IPS DF 6.9 (cell line): ENCODE results near the gene C5orf58.
A peak's percentile ranks its signal among the peaks of the same experiment; 100 is the strongest.

ENCODE experiments used
- DNase-seq: peaks from one replicate; pipeline ENCODE4 v3.0.0-alpha.2; 2013; ENCODE audit warnings: low read depth, low spot score
- H3K27ac ChIP-seq: one replicate; pipeline ENCODE4 v1.5.1; 2013; ENCODE audit warnings: low read length, control low read depth
- H3K27me3 ChIP-seq: 2 replicates; pipeline ENCODE4 v1.6.1; 2013; ENCODE audit warnings: mild to moderate bottlenecking, low read length; ENCODE audit not compliant: control insufficient read depth, insufficient read depth
- H3K36me3 ChIP-seq: 2 replicates; pipeline ENCODE4 v1.6.1; 2013; ENCODE audit warnings: low read length; ENCODE audit not compliant: control insufficient read depth, insufficient read depth
- H3K4me1 ChIP-seq: 2 replicates; pipeline ENCODE4 v1.6.1; 2013; ENCODE audit warnings: low read length; ENCODE audit not compliant: control insufficient read depth, insufficient read depth
- H3K4me3 ChIP-seq: 2 replicates; pipeline ENCODE4 v1.5.1; 2013; ENCODE audit warnings: mild to moderate bottlenecking, low read length
- H3K9me3 ChIP-seq: 2 replicates; pipeline ENCODE4 v1.6.1; 2013; ENCODE audit warnings: low read length, inconsistent platforms; ENCODE audit not compliant: control insufficient read depth, insufficient read depth
- WGBS: extraction: QIAGEN DNeasy Blood & Tissue Kit; methylation state at CpG from one replicate; pipeline ENCODE4 v1.1.7; 2013; ENCODE audit warnings: mixed read lengths, missing lambda C conversion rate; ENCODE audit not compliant: insufficient read length, insufficient coverage; 5-methylcytosine and 5-hydroxymethylcytosine counted together

The C5orf58 gene

DNA sequence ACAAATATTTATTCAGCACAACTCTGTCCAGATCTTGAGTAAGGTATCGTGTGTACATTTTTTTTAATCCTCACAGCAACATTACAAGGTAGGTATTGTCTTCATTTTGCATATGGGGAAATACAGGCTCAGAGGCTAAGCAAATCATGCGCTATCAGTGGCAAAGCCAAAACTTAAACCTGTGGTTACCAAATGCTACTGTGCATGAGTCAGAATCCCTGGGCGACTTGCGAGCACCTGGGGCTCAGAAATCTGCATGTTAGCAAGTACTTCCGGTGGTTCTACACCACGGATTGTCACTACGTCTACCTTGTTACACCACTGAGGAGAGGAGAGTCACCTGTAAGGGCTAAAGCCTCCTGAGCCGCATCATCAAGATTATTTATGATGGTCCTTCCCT lies 21.3 kb downstream of the C5orf58 start:
- Histone ChIP-seq H3K9me3 (no peaks in the 10 kb centered on the region), H3K27ac (no peak overlapping the region), H3K36me3 (no peaks in the 10 kb centered on the region), H3K4me1 (peaks cover 2% of the 10 kb centered on the region; the same call in 1 of the 2 replicates), H3K27me3 (no peaks in the 10 kb centered on the region), H3K4me3 (no peak overlapping the region)
- WGBS = no CpG with 5 or more reads among the region's 8 CpGs
- DNase-seq = no peak

DNA sequence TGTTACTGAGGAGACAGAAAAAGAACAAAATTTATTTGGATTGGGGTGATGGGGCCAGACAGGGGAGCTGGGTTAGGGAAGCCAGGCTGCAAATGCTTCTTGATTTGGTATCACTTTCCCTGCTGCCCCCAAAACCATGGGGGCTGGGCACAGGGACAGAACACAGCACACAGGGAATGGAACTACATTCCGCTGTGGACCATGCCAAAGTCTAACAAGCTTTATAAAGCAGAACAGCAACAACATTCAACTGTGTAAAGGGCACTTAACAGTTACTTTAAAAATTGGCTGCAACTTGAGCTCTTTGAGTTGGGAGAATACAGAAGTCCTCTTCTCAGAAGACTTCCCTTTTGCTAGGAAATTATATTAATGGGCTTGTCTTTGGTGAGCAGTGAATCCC lies 23.8 kb downstream of the C5orf58 start:
- no CpG with 5 or more reads among the region's 1 CpG for WGBS
- Histone ChIP-seq H3K27me3 (no peaks in the 10 kb centered on the region), H3K36me3 (no peaks in the 10 kb centered on the region), H3K4me1 (no peaks in the 10 kb centered on the region; the same call in 1 of the 2 replicates), H3K27ac (no peak overlapping the region), H3K4me3 (no peak overlapping the region), H3K9me3 (no peaks in the 10 kb centered on the region)
- no peak for DNase-seq

DNA sequence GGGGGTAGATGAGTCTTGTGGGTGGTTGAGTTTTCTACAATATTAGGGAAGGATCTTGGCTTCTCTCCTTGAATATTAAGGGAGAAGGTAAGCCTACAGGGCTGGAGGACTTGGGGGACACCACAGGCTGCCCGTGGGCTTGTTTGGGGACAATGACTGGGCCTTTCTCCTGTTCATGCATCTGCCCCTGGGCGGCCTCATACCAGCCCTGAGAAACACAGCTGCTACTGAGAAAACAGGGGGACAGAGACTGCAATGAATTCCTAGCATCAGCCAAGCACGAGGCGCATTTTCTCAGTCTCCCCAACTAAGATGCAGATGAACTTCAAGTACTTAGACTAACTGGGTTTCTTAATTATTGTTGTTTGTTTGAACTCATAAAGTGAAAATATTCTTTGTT lies 24.6 kb downstream of the C5orf58 start:
- no peaks in the 10 kb centered on the region for H3K27me3 ChIP-seq
- WGBS = no CpG with 5 or more reads among the region's 4 CpGs

DNA sequence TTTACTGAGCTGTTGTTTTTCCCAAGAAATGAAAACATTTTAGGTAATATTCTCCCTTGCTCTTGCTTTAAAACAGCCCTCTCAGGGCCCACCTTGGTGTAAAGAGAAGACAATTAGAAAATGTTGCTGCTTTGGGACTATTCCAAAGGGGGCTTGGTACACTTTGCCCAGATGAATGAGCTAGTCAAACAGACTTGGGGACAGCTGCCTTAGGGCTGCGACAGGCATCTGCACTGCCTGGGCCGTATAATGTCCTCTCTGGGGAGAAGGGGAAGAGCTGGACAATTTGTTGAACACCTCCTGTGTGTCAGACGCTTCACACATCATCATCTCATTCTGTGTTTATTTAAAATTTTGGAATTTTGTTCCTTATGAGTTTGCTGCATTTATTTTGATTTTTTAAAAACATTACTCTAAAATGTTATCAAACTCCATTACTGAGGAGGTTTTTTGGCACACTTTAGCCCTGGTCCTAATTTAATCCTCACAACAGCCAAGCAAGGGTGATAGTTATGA lies 28.8 kb downstream of the C5orf58 start:
- Histone ChIP-seq H3K9me3 (no peaks in the 10 kb centered on the region), H3K4me3 (no peak overlapping the region), H3K27ac (no peak overlapping the region), H3K36me3 (no peaks in the 10 kb centered on the region), H3K4me1 (peaks cover 4% of the 10 kb centered on the region; the same call in 1 of the 2 replicates), H3K27me3 (no peaks in the 10 kb centered on the region)
- WGBS = no CpG with 5 or more reads among the region's 3 CpGs
- no peak for DNase-seq

More for the DNA sequence above, 24.6 kb downstream of the C5orf58 start:
- Histone ChIP-seq H3K4me3 (no peak overlapping the region), H3K4me1 (peaks cover under 1% of the 10 kb centered on the region; the same call in 1 of the 2 replicates), H3K36me3 (no peaks in the 10 kb centered on the region), H3K27ac (no peak overlapping the region), H3K9me3 (no peaks in the 10 kb centered on the region)
- DNase-seq = no peak

DNA sequence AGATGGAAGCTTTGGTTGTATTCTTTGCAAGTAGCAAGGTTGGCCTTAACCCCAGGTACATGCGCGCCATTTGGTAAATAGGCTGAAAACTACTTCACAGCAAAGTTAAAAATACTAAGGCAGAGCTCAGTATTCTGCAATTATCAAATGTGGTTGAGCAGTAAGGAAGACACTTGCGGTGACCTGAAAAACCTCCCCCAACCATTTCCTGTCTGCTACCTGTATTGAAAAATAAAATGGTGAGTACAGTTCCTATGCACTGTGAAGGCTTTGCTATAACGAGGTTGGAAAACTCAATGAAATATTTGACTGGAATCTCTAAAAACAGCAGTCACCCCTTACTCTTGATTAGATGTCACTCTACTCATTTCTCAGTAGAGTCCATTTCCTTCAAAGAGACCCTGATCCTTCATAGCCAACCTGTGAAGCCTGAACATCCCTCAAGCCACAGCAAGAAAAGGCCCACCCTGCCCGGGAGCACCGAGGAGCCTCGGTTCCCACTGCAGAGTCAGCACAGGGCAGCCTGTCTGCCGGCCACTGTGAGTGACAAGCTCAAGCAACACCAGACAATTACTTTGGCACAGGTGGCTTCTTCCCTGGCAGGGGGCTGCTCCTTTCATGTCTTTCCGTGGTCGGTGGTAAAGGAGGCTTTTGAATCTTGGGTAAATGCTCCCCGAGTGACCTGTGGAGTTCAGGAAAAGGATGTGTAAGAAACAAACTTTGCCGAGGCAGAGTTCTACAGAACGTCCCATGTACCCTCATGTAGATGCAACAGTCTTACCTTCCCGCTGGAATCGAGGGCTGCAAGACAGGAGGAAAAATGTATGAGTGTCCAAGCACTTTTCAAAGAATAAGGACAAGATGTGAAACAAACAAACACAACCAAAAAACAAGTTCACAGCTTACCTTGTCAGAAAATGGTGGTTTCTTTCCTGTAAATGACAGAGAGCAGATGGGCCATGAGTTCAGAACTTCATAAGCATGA lies 29.6 kb downstream of the C5orf58 start:
- Histone ChIP-seq H3K27me3 (no peaks in the 10 kb centered on the region), H3K4me3 (no peak overlapping the region), H3K27ac (no peak overlapping the region), H3K4me1 (peaks cover 4% of the 10 kb centered on the region; the same call in 1 of the 2 replicates), H3K36me3 (no peaks in the 10 kb centered on the region), H3K9me3 (no peaks in the 10 kb centered on the region)
- no peak for DNase-seq
- WGBS = no CpG with 5 or more reads among the region's 15 CpGs

DNA sequence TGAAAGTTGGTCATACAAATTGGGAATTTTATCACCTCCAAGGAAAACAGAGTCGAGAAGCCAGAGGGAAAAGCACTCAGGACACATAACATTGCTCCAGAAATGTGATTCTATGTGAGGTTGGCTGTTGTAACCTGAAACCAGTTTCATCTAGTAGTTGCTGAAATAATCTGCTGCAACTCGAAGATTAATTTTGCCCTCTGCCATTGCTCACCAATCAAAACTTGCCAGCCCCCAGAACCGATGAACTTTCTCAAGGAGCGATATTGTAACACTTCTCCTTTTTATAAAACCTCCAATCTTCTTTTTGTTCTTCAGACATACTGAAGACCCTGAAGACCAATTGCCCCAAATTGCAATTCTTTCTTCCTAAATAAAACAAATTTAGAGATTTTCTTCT lies 31.1 kb downstream of the C5orf58 start:
- no peaks in the 10 kb centered on the region for H3K36me3 ChIP-seq
- peaks cover 4% of the 10 kb centered on the region; the same call in 1 of the 2 replicates for H3K4me1 ChIP-seq
- H3K9me3 ChIP-seq = no peaks in the 10 kb centered on the region
- no peak overlapping the region for H3K27ac ChIP-seq
- no peaks in the 10 kb centered on the region for H3K27me3 ChIP-seq
- no peak for DNase-seq
- WGBS = no CpG with 5 or more reads among the region's 4 CpGs
- no peak overlapping the region for H3K4me3 ChIP-seq

DNA sequence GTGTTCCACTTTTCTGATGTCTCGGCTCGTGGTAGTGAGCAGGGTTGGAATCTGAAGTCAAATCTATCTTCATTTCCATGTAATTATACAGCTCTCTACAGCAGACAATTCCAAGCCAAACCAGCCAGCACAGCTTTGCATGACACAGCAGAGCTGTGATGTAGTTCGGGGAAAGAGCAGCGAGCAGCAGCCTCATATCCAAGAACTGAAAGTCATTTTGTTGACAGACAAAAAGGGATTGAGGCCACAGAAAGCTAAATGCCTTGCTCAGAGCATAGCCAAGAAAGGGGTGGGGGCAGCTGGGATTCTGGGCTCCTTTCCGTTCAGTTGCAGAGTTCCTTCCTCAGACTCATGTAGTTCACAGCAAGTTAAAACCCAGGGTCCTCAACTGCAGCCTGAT lies 32.7 kb downstream of the C5orf58 start:
- H3K9me3 ChIP-seq = no peaks in the 10 kb centered on the region
- no peaks in the 10 kb centered on the region for H3K27me3 ChIP-seq
- no peak overlapping the region for H3K4me3 ChIP-seq
- WGBS = no CpG with 5 or more reads among the region's 5 CpGs
- no peaks in the 10 kb centered on the region for H3K36me3 ChIP-seq
- H3K27ac ChIP-seq = no peak overlapping the region
- DNase-seq = no peak
- H3K4me1 ChIP-seq = peaks cover 4% of the 10 kb centered on the region; the same call in 1 of the 2 replicates

DNA sequence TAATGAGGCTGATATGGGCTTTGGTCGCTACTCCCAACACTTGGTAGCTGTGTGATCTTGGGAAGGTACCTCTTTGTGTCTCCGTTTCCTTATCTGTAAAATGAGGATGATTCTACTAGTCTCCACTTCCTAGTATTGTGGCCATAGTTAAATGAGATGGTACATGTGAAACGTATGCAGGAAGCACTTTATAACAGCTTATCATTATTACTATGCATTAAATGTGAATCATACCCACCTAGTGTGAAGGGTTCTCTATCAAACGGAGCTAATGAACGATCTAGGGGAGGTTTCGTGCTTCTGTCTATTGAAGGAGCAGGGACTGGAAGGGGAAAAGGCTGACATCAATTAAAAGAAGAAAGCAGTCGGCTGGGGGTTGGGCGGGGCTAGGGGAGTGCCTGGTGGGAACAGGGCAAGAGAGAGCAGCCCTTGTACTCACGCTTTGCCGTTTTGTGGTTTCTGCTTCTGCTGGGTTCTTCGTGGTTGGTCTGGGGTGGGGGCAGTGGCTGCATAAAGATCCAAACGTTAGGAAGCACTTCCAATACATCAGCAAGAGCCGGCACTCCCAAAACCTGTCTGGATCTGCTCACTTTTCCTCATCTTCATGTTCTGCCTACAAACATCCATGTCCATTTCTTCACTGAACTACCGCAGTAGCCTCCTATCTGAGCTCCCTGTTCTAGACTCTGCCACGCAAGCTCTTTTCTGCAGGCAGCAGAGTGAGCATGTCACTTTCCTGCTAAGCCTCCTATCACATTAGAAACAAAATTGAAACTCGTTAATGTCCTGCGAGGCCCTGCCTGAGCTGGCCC lies 34.0 kb downstream of the C5orf58 start:
- no CpG with 5 or more reads among the region's 17 CpGs for WGBS
- H3K36me3 ChIP-seq = no peaks in the 10 kb centered on the region
- H3K27me3 ChIP-seq = no peaks in the 10 kb centered on the region
- DNase-seq = no peak
- H3K4me3 ChIP-seq = no peak overlapping the region
- H3K27ac ChIP-seq = no peak overlapping the region
- peaks cover 4% of the 10 kb centered on the region; the same call in 1 of the 2 replicates for H3K4me1 ChIP-seq
- H3K9me3 ChIP-seq = no peaks in the 10 kb centered on the region

DNA sequence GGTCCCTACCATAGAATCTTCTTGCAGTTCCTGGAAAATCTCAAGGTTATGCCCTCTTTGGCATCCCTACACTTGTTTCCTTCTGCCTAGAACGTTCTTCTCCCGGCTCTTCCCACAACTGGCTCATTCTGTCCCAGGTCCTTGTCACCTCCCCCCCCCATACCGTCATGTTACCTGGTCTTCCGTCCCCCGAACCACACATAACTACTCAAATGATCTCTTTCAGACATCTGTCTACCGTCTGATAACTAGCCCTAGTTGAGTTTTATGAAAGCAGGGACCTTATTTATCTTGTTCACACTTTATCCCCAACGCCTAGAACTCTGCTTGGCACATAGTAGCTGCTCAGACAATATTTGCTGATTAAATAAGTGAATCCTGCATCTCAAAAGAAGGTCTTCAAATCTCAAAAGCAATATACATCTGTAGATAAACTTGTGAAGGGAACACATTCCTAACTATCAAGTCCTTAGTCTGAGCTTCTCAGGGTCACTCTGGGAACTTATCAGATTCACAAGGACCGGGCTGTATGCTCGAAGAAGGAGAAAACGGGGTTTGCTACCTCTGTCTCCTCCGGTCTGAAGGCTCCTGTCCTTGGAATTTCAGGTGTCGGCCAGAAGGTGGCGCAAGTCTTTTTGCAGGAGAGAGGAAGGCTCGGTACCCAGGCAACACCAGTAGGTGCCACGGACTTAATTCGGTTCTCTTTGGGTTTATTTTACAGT lies 34.8 kb downstream of the C5orf58 start:
- H3K27ac ChIP-seq = no peak overlapping the region
- DNase-seq = peak; percentile 79
- H3K4me3 ChIP-seq = no peak overlapping the region
- no peaks in the 10 kb centered on the region for H3K36me3 ChIP-seq
- WGBS = no CpG with 5 or more reads among the region's 16 CpGs
- H3K27me3 ChIP-seq = no peaks in the 10 kb centered on the region
- H3K4me1 ChIP-seq = peaks cover 3% of the 10 kb centered on the region; the same call in 1 of the 2 replicates
- H3K9me3 ChIP-seq = no peaks in the 10 kb centered on the region
